ENCODE results near the gene TMEM178B. TPM values are rescaled to one million over a fixed set of nuclear protein-coding genes. Genes with fewer than 3 reads are reported as not detected.

Gene TMEM178B
- total and polyA plus RNA-seq, 2 of the 13 experiments (the other 11 are each of a cell fraction or from before 2014, with no cell fraction given), result 0.01 to 0.02 TPM

- POLR2A ChIA-PET, result no interaction called here
- no peaks in the 10 kb centered on the region for H3K36me3 ChIP-seq (replicated peaks in 1 of 2; ENCODE audit: control insufficient read depth in 1 of 2, insufficient read depth in 2 of 2, low read length in 2 of 2)
- FAIRE-seq (no peak), ATAC-seq (no peak), DNase-seq (ENCODE audit: low spot score) (no peak)
- TF ChIP-seq MZF1 (CRISPR knock-in tag; IDR thresholded peaks at IDR 0.05; ENCODE audit: borderline replicate concordance) (no peak), SNRNP70 (IDR thresholded peaks at IDR 0.05; ENCODE audit: low read depth, low read length) (no peak), REST (IDR thresholded peaks at IDR 0.05; ENCODE audit: borderline replicate concordance in 1 of 2, low read depth in 1 of 2, low read length in 2 of 2) (no peak), ZNF83 (CRISPR knock-in tag; IDR thresholded peaks at IDR 0.05; ENCODE audit: borderline replicate concordance) (no peak), BHLHE40 (IDR thresholded peaks at IDR 0.05; ENCODE audit: low read length) (no peak), E2F5 (CRISPR knock-in tag; conservative IDR thresholded peaks at IDR 0.05) (no peak), ETV5 (CRISPR knock-in tag; IDR thresholded peaks at IDR 0.05; ENCODE audit: borderline replicate concordance) (no peak), ZBTB20 (CRISPR knock-in tag; IDR thresholded peaks at IDR 0.05; ENCODE audit: borderline replicate concordance, low read depth) (no peak), SKI (IDR thresholded peaks at IDR 0.05; ENCODE audit: partially characterized antibody) (no peak), SP140L (CRISPR knock-in tag; IDR thresholded peaks at IDR 0.05; ENCODE audit: borderline replicate concordance) (no peak), IKZF1 (IDR thresholded peaks at IDR 0.05) (no peak), TBX2 (CRISPR knock-in tag; IDR thresholded peaks at IDR 0.05; ENCODE audit: borderline replicate concordance) (no peak), ZNF746 (CRISPR knock-in tag; IDR thresholded peaks at IDR 0.05) (no peak), PAX8 (CRISPR knock-in tag; IDR thresholded peaks at IDR 0.05; ENCODE audit: borderline replicate concordance) (no peak)
- H3K4me1 ChIP-seq (ENCODE audit: insufficient read depth, low read length), result no peaks in the 10 kb centered on the region
- in situ Hi-C loops (cut with HindIII; ENCODE audit: extremely low pct_ligation_motif_present, low pct_unique_long_range_greater_than_20kb), result no loop called here
- BruUV-seq (replicated peaks), result no TSS peak
- H3K79me2 ChIP-seq (ENCODE audit: insufficient read depth, low read length), result no peaks in the 10 kb centered on the region
- H2AFZ ChIP-seq (ENCODE audit: low read length), result no peak overlapping the region
- H3K27ac ChIP-seq (ENCODE audit: extremely low read length, insufficient read depth, low read length), result no peak overlapping the region
- H3K4me3 ChIP-seq (replicated peaks in 1 of 3; ENCODE audit: insufficient read depth in 1 of 3, low read depth in 2 of 3, low read length in 3 of 3), result no peak overlapping the region
- no peak overlapping the region for H3K4me2 ChIP-seq (ENCODE audit: low read depth, low read length)
- no peaks in the 10 kb centered on the region for H4K20me1 ChIP-seq (ENCODE audit: insufficient read depth, low read length)
- no peaks in the 10 kb centered on the region for H3K9me3 ChIP-seq (ENCODE audit: low read length)
- H3K9ac ChIP-seq (ENCODE audit: insufficient read depth, low read depth, low read length), result no peak overlapping the region
- 22% methylated on average over 3 of the region's 7 CpGs for WGBS (ENCODE audit: low lambda C conversion rate)
- peaks cover 0 to 1% of the 10 kb centered on the region in 2 experiments; a peak in 1 of 5 replicates for H3K27me3 ChIP-seq (ENCODE audit: control insufficient read depth in 1 of 2, insufficient read depth in 2 of 2, low read length in 2 of 2)
- CTCF ChIA-PET (ENCODE audit: low intra/inter-chr PET ratio, low total read pairs), result no interaction called here
- intact Hi-C loops (cut with micrococcal nuclease; ENCODE audit: unreplicated experiment), result no loop called here
Observed at GRCh38 chr7:141397236-141398163, 323.6 kb downstream of the TMEM178B start.

Measured in HepG2 (cell line).